IPS-NIHi11 (cell line): ENCODE data around the gene TNRC6C.
"Not testable (repeated sequence)": the region's sequence is repeated elsewhere in the genome, so short reads cannot be mapped to it uniquely, and the experiment has no call there.

Source experiments
- DNase-seq: peaks from one replicate; pipeline ENCODE4 v3.0.0; 2012; ENCODE audit warnings: mixed read lengths, low spot score

The TNRC6C gene

GRCh38 chr17:78137392-78138203 lies 179.1 kb downstream of the TNRC6C start:
- no peak for DNase-seq

- no peak for DNase-seq
Observed at GRCh38 chr17:78138204-78139060, 179.9 kb downstream of the TNRC6C start.

GRCh38 chr17:78139861-78140168 lies 181.3 kb downstream of the TNRC6C start:
- DNase-seq = not testable (repeated sequence)

- peak; percentile 94 for DNase-seq
Observed at GRCh38 chr17:78140169-78141051, 181.9 kb downstream of the TNRC6C start.

- DNase-seq = no peak
Observed at GRCh38 chr17:78141437-78142118, 183.1 kb downstream of the TNRC6C start.

- DNase-seq = no peak
Observed at GRCh38 chr17:78142119-78142861, 183.8 kb downstream of the TNRC6C start.

GRCh38 chr17:78143214-78144146 lies 185.0 kb downstream of the TNRC6C start:
- DNase-seq = no peak

GRCh38 chr17:78144147-78144719 lies 185.7 kb downstream of the TNRC6C start:
- no peak for DNase-seq

- DNase-seq = no peak
Observed at GRCh38 chr17:78144736-78145641, 186.5 kb downstream of the TNRC6C start.

GRCh38 chr17:78146471-78146869 lies 188.0 kb downstream of the TNRC6C start:
- DNase-seq = no peak

GRCh38 chr17:78146881-78147280 lies 188.4 kb downstream of the TNRC6C start:
- DNase-seq = no peak

GRCh38 chr17:78147315-78147998 lies 189.0 kb downstream of the TNRC6C start:
- no peak for DNase-seq

- no peak for DNase-seq
Observed at GRCh38 chr17:78148286-78149016, 189.9 kb downstream of the TNRC6C start.

- peak; percentile 51 for DNase-seq
Observed at GRCh38 chr17:78151514-78152008, 193.1 kb downstream of the TNRC6C start.

- DNase-seq = no peak
Observed at GRCh38 chr17:78154903-78155811, 196.7 kb downstream of the TNRC6C start.
